K562 (cell line): ENCODE data around the gene RCSD1. TPM values are rescaled to one million over a fixed set of nuclear protein-coding genes. Genes with fewer than 3 reads are reported as not detected.

Experiments used
- FOSL1 ChIP-seq: fragments of 200-800 bp; sonication (Bioruptor generic); conservative IDR thresholded peaks from 2 replicates; pipeline ENCODE4 v1.6.1; 2016; ENCODE audit warnings: missing genetic modification characterization, missing compliant biosample characterization
- HCFC1 ChIP-seq: IDR thresholded peaks from 2 replicates; pipeline ENCODE4 v1.6.1; 2012; ENCODE audit warnings: low read depth, low read length, improper control_type of control experiment
- HNRNPL ChIP-seq: fragments of 200-400 bp; formaldehyde crosslinking; IDR thresholded peaks from 2 replicates; pipeline ENCODE4 v1.6.1; 2017; ENCODE audit warnings: low read depth, mild to moderate bottlenecking, low read length
- MCM7 ChIP-seq, 2 experiments: fragments of 450-650 bp; IDR thresholded peaks; 2 replicates each; pipeline ENCODE4 v1.6.1; 2016 to 2018
- MECOM ChIP-seq: fragments of 250-450 bp; sonication (Bioruptor Pico); IDR thresholded peaks from 2 replicates; pipeline ENCODE4 v1.8.0; 2022; ENCODE audit warnings: inconsistent platforms
- MTA3 ChIP-seq: fragments of 450-650 bp; formaldehyde crosslinking; IDR thresholded peaks from 2 replicates; pipeline ENCODE4 v1.6.1; 2017; ENCODE audit warnings: mild to moderate bottlenecking, borderline replicate concordance
- NR2C1 ChIP-seq, 2 experiments: fragments of 450-650 bp; IDR thresholded peaks; 2 replicates each; pipeline ENCODE4 v1.6.1; 2017; ENCODE audit warnings: mild to moderate bottlenecking in 2 of 2, antibody characterized with exemption in 1 of 2, inconsistent platforms in 1 of 2, missing compliant biosample characterization in 1 of 2, missing genetic modification characterization in 1 of 2
- PCBP1 ChIP-seq: fragments of 200-400 bp; formaldehyde crosslinking; IDR thresholded peaks from 2 replicates; pipeline ENCODE4 v1.6.1; 2018; ENCODE audit warnings: mild to moderate bottlenecking, low read depth, low read length; ENCODE audit not compliant: poor library complexity, severe bottlenecking
- RAD51 ChIP-seq: fragments of 450-650 bp; IDR thresholded peaks from 2 replicates; pipeline ENCODE4 v1.7.1; 2016; ENCODE audit warnings: low read depth, mild to moderate bottlenecking, borderline replicate concordance
- SAFB2 ChIP-seq: fragments of 200-400 bp; formaldehyde crosslinking; IDR thresholded peaks from 2 replicates; pipeline ENCODE4 v1.6.1; 2018; ENCODE audit warnings: borderline replicate concordance, low read length, low read depth, moderate library complexity; ENCODE audit not compliant: severe bottlenecking
- TAF7 ChIP-seq: fragments of 450-650 bp; IDR thresholded peaks from 2 replicates; pipeline ENCODE4 v1.6.1; 2016; ENCODE audit warnings: missing genetic modification characterization, missing compliant biosample characterization
- TAL1 ChIP-seq: fragments of 450-650 bp; IDR thresholded peaks from 2 replicates; pipeline ENCODE4 v1.6.1; 2016; ENCODE audit warnings: mild to moderate bottlenecking
- ZNF347 ChIP-seq: fragments of 450-650 bp; formaldehyde crosslinking; IDR thresholded peaks from 2 replicates; pipeline ENCODE4 v1.4.0; 2020; ENCODE audit warnings: low read depth, mild to moderate bottlenecking, moderate library complexity
- polyA plus RNA-seq, 8 experiments: library from polyadenylated mRNA; depleted of rRNA in 4 of 8; stranded (reverse) in 5 of 8; unstranded in 3 of 8; fragments of >200 nt; fragmentation: Nextera tagmentation in 2 of 8; fragmentation: Illumina TruSeq in 1 of 8; extraction: Ambion mirVana in 2 of 8; extraction: Trizol in 1 of 8; gene quantifications; 2 replicates each; pipeline versions ENCODE4 v1.2.1 to v1.2.3, GENCODE V29; 2011 to 2014; ENCODE audit warnings: inconsistent platforms in 1 of 8, missing spikeins in 1 of 8
- total RNA-seq, 7 experiments: library from RNA; depleted of rRNA in 6 of 7; stranded (reverse); fragments of >200 nt in 6 of 7; fragmentation: Illumina TruSeq in 2 of 7; extraction: Trizol in 2 of 7; gene quantifications; 2 replicates each; pipeline versions ENCODE4 v1.2.1 to v1.2.3, GENCODE V29; 2011 to 2021; ENCODE audit warnings: low replicate concordance in 1 of 7
- TF ChIP-seq, protein P1 (sequence below): fragments of 450-650 bp; IDR thresholded peaks from 2 replicates; pipeline ENCODE4 v1.6.1; 2017; ENCODE audit warnings: antibody characterized with exemption, mild to moderate bottlenecking
- TF ChIP-seq, protein P2 (sequence below): fragments of 450-650 bp; IDR thresholded peaks from 2 replicates; pipeline ENCODE4 v1.6.1; 2016; ENCODE audit warnings: low read depth

The RCSD1 gene
- total and polyA plus RNA-seq, 9 of the 15 experiments (the other 6 are each of a cell fraction or from before 2014, with no cell fraction given) = 7.8 to 69.8 (median 45.3) TPM

DNA sequence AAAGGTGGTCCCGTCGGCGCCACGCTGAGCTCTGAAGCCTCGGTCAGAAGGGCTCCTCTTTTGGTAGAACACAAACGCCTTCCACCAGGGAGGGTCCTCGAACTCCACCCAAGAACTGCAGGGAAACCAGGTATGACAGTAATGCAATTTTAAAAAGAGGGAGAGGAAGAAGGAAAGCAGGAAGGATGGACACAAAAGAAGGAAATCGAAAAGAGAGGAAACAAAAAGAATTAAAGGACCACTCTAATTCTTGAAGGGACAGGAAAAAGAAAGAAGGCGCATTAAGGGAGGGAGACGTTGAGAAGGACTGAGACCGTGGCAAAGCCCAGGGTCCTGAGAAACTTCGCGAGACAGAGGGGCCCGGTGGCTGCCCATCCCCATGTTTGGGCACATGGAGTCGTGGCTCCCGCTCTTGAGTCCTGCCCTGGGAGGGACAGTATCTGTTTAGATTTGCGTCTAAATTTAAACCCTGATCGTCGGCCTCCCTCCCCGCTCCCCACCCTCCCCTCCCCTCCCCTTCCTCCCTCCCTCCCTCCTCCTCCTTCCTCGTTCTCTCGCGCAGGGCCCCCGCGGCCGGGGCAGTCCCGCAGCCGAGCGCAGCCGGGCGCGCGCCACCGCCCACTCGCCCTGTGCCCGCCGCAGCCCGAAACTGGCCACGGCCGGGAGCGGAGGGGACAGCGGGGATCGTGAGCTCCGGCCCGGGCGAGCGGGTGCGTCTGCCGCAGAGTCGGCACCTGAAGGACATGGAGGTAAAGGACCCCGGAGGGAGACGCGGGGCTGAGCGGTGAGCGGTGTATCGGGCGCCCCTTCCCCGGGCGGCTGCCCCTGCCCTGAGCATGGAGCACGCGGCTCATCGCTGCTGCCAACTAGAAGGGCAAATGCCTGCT lies at the start of gene RCSD1 (continued):
- TF ChIP-seq, protein P1, sequence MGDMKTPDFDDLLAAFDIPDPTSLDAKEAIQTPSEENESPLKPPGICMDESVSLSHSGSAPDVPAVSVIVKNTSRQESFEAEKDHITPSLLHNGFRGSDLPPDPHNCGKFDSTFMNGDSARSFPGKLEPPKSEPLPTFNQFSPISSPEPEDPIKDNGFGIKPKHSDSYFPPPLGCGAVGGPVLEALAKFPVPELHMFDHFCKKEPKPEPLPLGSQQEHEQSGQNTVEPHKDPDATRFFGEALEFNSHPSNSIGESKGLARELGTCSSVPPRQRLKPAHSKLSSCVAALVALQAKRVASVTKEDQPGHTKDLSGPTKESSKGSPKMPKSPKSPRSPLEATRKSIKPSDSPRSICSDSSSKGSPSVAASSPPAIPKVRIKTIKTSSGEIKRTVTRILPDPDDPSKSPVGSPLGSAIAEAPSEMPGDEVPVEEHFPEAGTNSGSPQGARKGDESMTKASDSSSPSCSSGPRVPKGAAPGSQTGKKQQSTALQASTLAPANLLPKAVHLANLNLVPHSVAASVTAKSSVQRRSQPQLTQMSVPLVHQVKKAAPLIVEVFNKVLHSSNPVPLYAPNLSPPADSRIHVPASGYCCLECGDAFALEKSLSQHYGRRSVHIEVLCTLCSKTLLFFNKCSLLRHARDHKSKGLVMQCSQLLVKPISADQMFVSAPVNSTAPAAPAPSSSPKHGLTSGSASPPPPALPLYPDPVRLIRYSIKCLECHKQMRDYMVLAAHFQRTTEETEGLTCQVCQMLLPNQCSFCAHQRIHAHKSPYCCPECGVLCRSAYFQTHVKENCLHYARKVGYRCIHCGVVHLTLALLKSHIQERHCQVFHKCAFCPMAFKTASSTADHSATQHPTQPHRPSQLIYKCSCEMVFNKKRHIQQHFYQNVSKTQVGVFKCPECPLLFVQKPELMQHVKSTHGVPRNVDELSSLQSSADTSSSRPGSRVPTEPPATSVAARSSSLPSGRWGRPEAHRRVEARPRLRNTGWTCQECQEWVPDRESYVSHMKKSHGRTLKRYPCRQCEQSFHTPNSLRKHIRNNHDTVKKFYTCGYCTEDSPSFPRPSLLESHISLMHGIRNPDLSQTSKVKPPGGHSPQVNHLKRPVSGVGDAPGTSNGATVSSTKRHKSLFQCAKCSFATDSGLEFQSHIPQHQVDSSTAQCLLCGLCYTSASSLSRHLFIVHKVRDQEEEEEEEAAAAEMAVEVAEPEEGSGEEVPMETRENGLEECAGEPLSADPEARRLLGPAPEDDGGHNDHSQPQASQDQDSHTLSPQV = peak; percentile 89
- TF ChIP-seq NR2C1 (IDR thresholded peaks at IDR 0.05) (no peak), NR2C1 (tag; IDR thresholded peaks at IDR 0.05) (peak; percentile 45; the same call in 1 of the 2 replicates), ZNF347 (CRISPR knock-in tag) (no peak), PCBP1 (peak; percentile 97), HNRNPL (peak; percentile 85), RAD51 (no peak), FOSL1 (tag) (peak; percentile 27; the same call in 1 of the 2 replicates), MTA3 (peak; percentile 80; the same call in 1 of the 2 replicates), MECOM (CRISPR knock-in tag) (no peak), TAL1 (no peak; the same call in 1 of the 2 replicates), HCFC1 (no peak), MCM7 (IDR thresholded peaks at IDR 0.05) (0 out of 4 replicates have a peak, but pooled peaks of 1 of the 2 experiments have one; percentile 49), SAFB2 (no peak), TAF7 (tag) (peak; percentile 45; the same call in 1 of the 2 replicates)
- TF ChIP-seq, protein P2, sequence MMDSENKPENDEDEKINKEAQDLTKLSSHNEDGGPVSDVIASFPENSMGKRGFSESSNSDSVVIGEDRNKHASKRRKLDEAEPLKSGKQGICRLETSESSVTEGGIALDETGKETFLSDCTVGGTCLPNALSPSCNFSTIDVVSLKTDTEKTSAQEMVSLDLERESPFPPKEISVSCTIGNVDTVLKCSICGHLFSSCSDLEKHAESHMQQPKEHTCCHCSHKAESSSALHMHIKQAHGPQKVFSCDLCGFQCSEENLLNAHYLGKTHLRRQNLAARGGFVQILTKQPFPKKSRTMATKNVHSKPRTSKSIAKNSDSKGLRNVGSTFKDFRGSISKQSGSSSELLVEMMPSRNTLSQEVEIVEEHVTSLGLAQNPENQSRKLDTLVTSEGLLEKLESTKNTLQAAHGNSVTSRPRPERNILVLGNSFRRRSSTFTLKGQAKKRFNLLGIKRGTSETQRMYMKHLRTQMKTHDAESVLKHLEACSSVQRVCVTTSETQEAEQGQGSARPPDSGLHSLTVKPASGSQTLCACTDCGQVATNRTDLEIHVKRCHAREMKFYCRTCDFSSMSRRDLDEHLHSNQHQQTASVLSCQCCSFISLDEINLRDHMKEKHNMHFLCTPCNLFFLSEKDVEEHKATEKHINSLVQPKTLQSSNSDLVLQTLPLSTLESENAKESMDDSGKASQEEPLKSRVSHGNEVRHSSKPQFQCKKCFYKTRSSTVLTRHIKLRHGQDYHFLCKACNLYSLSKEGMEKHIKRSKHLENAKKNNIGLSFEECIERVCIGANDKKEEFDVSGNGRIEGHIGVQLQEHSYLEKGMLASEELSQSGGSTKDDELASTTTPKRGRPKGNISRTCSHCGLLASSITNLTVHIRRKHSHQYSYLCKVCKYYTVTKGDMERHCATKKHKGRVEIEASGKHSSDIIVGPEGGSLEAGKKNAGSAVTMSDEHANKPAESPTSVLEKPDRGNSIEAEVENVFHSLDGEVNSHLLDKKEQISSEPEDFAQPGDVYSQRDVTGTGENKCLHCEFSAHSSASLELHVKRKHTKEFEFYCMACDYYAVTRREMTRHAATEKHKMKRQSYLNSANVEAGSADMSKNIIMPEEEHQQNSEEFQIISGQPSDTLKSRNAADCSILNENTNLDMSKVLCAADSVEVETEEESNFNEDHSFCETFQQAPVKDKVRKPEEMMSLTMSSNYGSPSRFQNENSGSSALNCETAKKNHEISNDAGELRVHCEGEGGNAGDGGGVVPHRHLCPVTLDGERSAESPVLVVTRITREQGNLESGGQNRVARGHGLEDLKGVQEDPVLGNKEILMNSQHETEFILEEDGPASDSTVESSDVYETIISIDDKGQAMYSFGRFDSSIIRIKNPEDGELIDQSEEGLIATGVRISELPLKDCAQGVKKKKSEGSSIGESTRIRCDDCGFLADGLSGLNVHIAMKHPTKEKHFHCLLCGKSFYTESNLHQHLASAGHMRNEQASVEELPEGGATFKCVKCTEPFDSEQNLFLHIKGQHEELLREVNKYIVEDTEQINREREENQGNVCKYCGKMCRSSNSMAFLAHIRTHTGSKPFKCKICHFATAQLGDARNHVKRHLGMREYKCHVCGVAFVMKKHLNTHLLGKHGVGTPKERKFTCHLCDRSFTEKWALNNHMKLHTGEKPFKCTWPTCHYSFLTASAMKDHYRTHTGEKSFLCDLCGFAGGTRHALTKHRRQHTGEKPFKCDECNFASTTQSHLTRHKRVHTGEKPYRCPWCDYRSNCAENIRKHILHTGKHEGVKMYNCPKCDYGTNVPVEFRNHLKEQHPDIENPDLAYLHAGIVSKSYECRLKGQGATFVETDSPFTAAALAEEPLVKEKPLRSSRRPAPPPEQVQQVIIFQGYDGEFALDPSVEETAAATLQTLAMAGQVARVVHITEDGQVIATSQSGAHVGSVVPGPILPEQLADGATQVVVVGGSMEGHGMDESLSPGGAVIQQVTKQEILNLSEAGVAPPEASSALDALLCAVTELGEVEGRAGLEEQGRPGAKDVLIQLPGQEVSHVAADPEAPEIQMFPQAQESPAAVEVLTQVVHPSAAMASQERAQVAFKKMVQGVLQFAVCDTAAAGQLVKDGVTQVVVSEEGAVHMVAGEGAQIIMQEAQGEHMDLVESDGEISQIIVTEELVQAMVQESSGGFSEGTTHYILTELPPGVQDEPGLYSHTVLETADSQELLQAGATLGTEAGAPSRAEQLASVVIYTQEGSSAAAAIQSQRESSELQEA = no peak
